GM12864 (cell line): ENCODE measurements around the gene PSMD2.

ENCODE experiments used
- DNase-seq: peaks from one replicate; pipeline ENCODE4 v3.0.0-alpha.2; 2011; ENCODE audit warnings: low read depth
- H3K4me3 ChIP-seq: 2 replicates; pipeline ENCODE4 v1.5.1; 2011; ENCODE audit warnings: mild to moderate bottlenecking, low read depth, low read length, control low read depth
- CTCF ChIP-seq: IDR thresholded peaks from 2 replicates; pipeline ENCODE4 v1.5.1; 2011; ENCODE audit warnings: low read depth, mild to moderate bottlenecking, moderate library complexity, low read length, control low read depth, inconsistent platforms; ENCODE audit errors: missing control alignments

PSMD2 gene

GRCh38 chr3:184298759-184299487, at the start of gene PSMD2:
Gene PSMD2 (plus strand): TSS chr3:184299241. CDS start chr3:184299267, 26 bp downstream.
- peak within 1 kb of the TSS; percentile 89 for H3K4me3 ChIP-seq
- TF ChIP-seq CTCF = no peak
- DNase-seq = peak; percentile 86

- H3K4me3 ChIP-seq = peak within 1 kb of the TSS; percentile 91
- TF ChIP-seq CTCF = peak; percentile 49
- DNase-seq = peak; percentile 98
Measured at GRCh38 chr3:184249412-184250166, 49.5 kb upstream of the PSMD2 start, which contains the start of gene EEF1AKMT4. Gene EEF1AKMT4 (plus strand): TSS chr3:184249672. CDS start chr3:184249695, 23 bp downstream.

GRCh38 chr3:184250167-184250828, 48.7 kb upstream of the PSMD2 start:
- TF ChIP-seq CTCF = peak; percentile 94
- DNase-seq = peak; percentile 83
- H3K4me3 ChIP-seq = peak overlapping the region; percentile 91

- DNase-seq = no peak
- no peak overlapping the region for H3K4me3 ChIP-seq
- no peak for TF ChIP-seq CTCF
Measured at GRCh38 chr3:184255291-184256039, 43.6 kb upstream of the PSMD2 start.

GRCh38 chr3:184257083-184257915, 41.7 kb upstream of the PSMD2 start:
- DNase-seq = no peak
- H3K4me3 ChIP-seq = no peak overlapping the region
- no peak for TF ChIP-seq CTCF

GRCh38 chr3:184258926-184259325, 40.1 kb upstream of the PSMD2 start:
- no peak for DNase-seq
- no peak overlapping the region for H3K4me3 ChIP-seq
- no peak for TF ChIP-seq CTCF
